GM23338 (cell line): ENCODE results near the gene LRRFIP1. TPM values are rescaled to one million over a fixed set of nuclear protein-coding genes. Genes with fewer than 3 reads are reported as not detected.

Experiments
- ATAC-seq: fragments of 200-7000 bp; cut with Tn5 transposase; 3 replicates; pipeline ENCODE4 v1.9.1; 2020
- DNase-seq: peaks from one replicate; pipeline ENCODE4 v3.0.0-alpha.2; 2015; ENCODE audit warnings: low spot score
- H2AFZ ChIP-seq: fragments of 200-600 bp; sonication (generic); 2 replicates; pipeline ENCODE4 v1.8.0; 2016; ENCODE audit warnings: antibody characterized with exemption, mild to moderate bottlenecking, moderate library complexity
- H3F3A ChIP-seq: fragments of 200-600 bp; sonication (generic); replicated peaks from 2 replicates; pipeline ENCODE4 v1.8.0; 2017; ENCODE audit warnings: antibody characterized with exemption, mixed run types, low read depth
- H3K27ac ChIP-seq: fragments of 200-600 bp; sonication (generic); 2 replicates; pipeline ENCODE4 v1.6.1; 2016; ENCODE audit warnings: low read depth
- H3K27me3 ChIP-seq: fragments of 200-600 bp; sonication (generic); 2 replicates; pipeline ENCODE4 v1.8.0; 2016; ENCODE audit warnings: mild to moderate bottlenecking, mixed run types, moderate library complexity; ENCODE audit not compliant: insufficient read depth
- H3K36me3 ChIP-seq: fragments of 200-600 bp; sonication (generic); 2 replicates; pipeline ENCODE4 v1.8.0; 2016; ENCODE audit warnings: mild to moderate bottlenecking; ENCODE audit not compliant: insufficient read depth
- H3K4me1 ChIP-seq: fragments of 200-600 bp; sonication (generic); 2 replicates; pipeline ENCODE4 v1.8.0; 2016; ENCODE audit warnings: mild to moderate bottlenecking, moderate library complexity; ENCODE audit not compliant: insufficient read depth
- H3K4me2 ChIP-seq: fragments of 200-600 bp; sonication (generic); 2 replicates; pipeline ENCODE4 v1.7.1; 2017; ENCODE audit warnings: mixed run types
- H3K4me3 ChIP-seq: fragments of 200-600 bp; sonication (generic); 2 replicates; pipeline ENCODE4 v1.6.1; 2016; ENCODE audit warnings: mixed run types
- H3K79me2 ChIP-seq: fragments of 200-600 bp; sonication (generic); replicated peaks from 2 replicates; pipeline ENCODE4 v1.8.0; 2017; ENCODE audit warnings: mild to moderate bottlenecking; ENCODE audit not compliant: insufficient read depth
- H3K9me2 ChIP-seq: fragments of 200-600 bp; sonication (generic); 2 replicates; pipeline ENCODE4 v1.8.0; 2017; ENCODE audit not compliant: insufficient read depth
- H4K20me1 ChIP-seq: fragments of 200-600 bp; sonication (generic); replicated peaks from 2 replicates; pipeline ENCODE4 v1.8.0; 2017; ENCODE audit warnings: mild to moderate bottlenecking; ENCODE audit not compliant: insufficient read depth
- H3K27ac Mint-ChIP-seq: 2 replicates; pipeline ENCODE4 v1.8.0; 2020; ENCODE audit warnings: inconsistent platforms, mild to moderate bottlenecking, moderate library complexity, mixed read lengths
- H3K27me3 Mint-ChIP-seq: 3 replicates; pipeline ENCODE4 v1.8.0; 2022; ENCODE audit warnings: low read depth, mild to moderate bottlenecking, moderate library complexity, mixed read lengths, inconsistent platforms; ENCODE audit not compliant: insufficient read depth, poor library complexity
- H3K36me3 Mint-ChIP-seq: 3 replicates; pipeline ENCODE4 v1.8.0; 2021; ENCODE audit warnings: low read depth, mild to moderate bottlenecking, inconsistent platforms, moderate library complexity, mixed read lengths
- H3K4me1 Mint-ChIP-seq: 3 replicates; pipeline ENCODE4 v1.8.0; 2020; ENCODE audit warnings: mild to moderate bottlenecking, inconsistent platforms, mixed read lengths
- H3K4me3 Mint-ChIP-seq: 3 replicates; pipeline ENCODE4 v1.8.0; 2021; ENCODE audit warnings: moderate library complexity, mild to moderate bottlenecking, inconsistent platforms, mixed read lengths
- H3K9me3 Mint-ChIP-seq: 3 replicates; pipeline ENCODE4 v1.8.0; 2020; ENCODE audit warnings: moderate library complexity, mild to moderate bottlenecking, inconsistent platforms, mixed read lengths
- CREB1 ChIP-seq: fragments of 250-450 bp; sonication (Bioruptor Pico); IDR thresholded peaks from 2 replicates; pipeline ENCODE4 v1.5.0; 2020; ENCODE audit warnings: low read depth, mild to moderate bottlenecking, moderate library complexity
- CTCF ChIP-seq, 2 experiments: fragments of 200-600 bp in 1 of 2; sonication (generic) in 1 of 2; conservative IDR thresholded peaks; 2 replicates each; pipeline versions ENCODE4 v1.5.1 to v1.6.1; 2016 to 2017; ENCODE audit warnings: antibody characterized with exemption in 2 of 2, low read depth in 2 of 2, mild to moderate bottlenecking in 2 of 2, moderate library complexity in 1 of 2
- ETS1 ChIP-seq: IDR thresholded peaks from 2 replicates; pipeline ENCODE4 v1.6.1; 2016; ENCODE audit warnings: antibody characterized with exemption
- EZH2 ChIP-seq: fragments of 200-600 bp; sonication (generic); IDR thresholded peaks from one replicate; pipeline ENCODE4 v1.8.0; 2017; ENCODE audit warnings: antibody characterized with exemption, mild to moderate bottlenecking, low read depth; ENCODE audit not compliant: unreplicated experiment
- EZH2phosphoT487 ChIP-seq: fragments of 200-600 bp; sonication (generic); IDR thresholded peaks from one replicate; pipeline ENCODE4 v1.8.1; 2018; ENCODE audit warnings: antibody characterized with exemption; ENCODE audit not compliant: unreplicated experiment
- JUNB ChIP-seq: IDR thresholded peaks from one replicate; pipeline ENCODE4 v1.6.1; 2016; ENCODE audit warnings: antibody characterized with exemption; ENCODE audit not compliant: unreplicated experiment
- NANOG ChIP-seq: IDR thresholded peaks from 2 replicates; pipeline ENCODE4 v1.6.1; 2016; ENCODE audit warnings: antibody characterized with exemption, borderline replicate concordance
- POLR2AphosphoS5 ChIP-seq: IDR thresholded peaks from 2 replicates; pipeline ENCODE4 v1.6.1; 2016; ENCODE audit warnings: antibody characterized with exemption, low read depth
- STAT1 ChIP-seq: IDR thresholded peaks from one replicate; pipeline ENCODE4 v1.6.1; 2016; ENCODE audit warnings: antibody characterized with exemption; ENCODE audit not compliant: unreplicated experiment
- ZNF114 ChIP-seq: fragments of 250-450 bp; sonication (Bioruptor Pico); IDR thresholded peaks from 2 replicates; pipeline ENCODE4 v1.5.0; 2020; ENCODE audit warnings: mild to moderate bottlenecking, moderate library complexity
- ZNF331 ChIP-seq: fragments of 250-450 bp; sonication (Bioruptor Pico); IDR thresholded peaks from 2 replicates; pipeline ENCODE4 v1.5.0; 2020; ENCODE audit warnings: low read depth, mild to moderate bottlenecking, moderate library complexity
- polyA plus RNA-seq: library from polyadenylated mRNA; unstranded; fragments of >200 nt; fragmentation: Nextera tagmentation; extraction: Ambion mirVana; gene quantifications from 2 replicates; pipeline ENCODE4 v1.2.1, GENCODE V29; 2016
- total RNA-seq: library from RNA; depleted of rRNA; stranded (reverse); fragments of >200 nt; shearing (Covaris generic); gene quantifications from 2 replicates; pipeline ENCODE4 v1.2.3, GENCODE V29; 2014
- TF ChIP-seq, protein P1 (sequence below): IDR thresholded peaks from one replicate; pipeline ENCODE4 v1.6.1; 2018; ENCODE audit warnings: antibody characterized with exemption; ENCODE audit not compliant: unreplicated experiment
- TF ChIP-seq, protein P2 (sequence below): fragments of 250-450 bp; sonication (Bioruptor Pico); IDR thresholded peaks from 2 replicates; pipeline ENCODE4 v1.5.0; 2020; ENCODE audit warnings: mild to moderate bottlenecking, moderate library complexity

LRRFIP1 gene
- total and polyA plus RNA-seq, 2 experiments from 2014 or later: 59.6 to 178 TPM

- DNase-seq: peak; percentile 21
- Mint-ChIP-seq H3K27me3 (peaks cover 10% of the 10 kb centered on the region), H3K9me3 (no peaks in the 10 kb centered on the region), H3K36me3 (peaks cover 16% of the 10 kb centered on the region), H3K4me3 (no peak overlapping the region), H3K4me1 (peaks cover 60% of the 10 kb centered on the region), H3K27ac (peak overlapping the region; percentile 52; the same call in 1 of the 2 replicates)
- Histone ChIP-seq H3K4me3 (no peak overlapping the region), H3K9me2 (no peaks in the 10 kb centered on the region), H3K4me2 (no peak overlapping the region), H4K20me1 (peaks cover 32% of the 10 kb centered on the region), H3K27me3 (no peaks in the 10 kb centered on the region), H3K36me3 (no peaks in the 10 kb centered on the region), H2AFZ (no peak overlapping the region), H3K4me1 (peaks cover 27% of the 10 kb centered on the region), H3K27ac (peak overlapping the region; percentile 63; the same call in 1 of the 2 replicates), H3K79me2 (peaks cover 93% of the 10 kb centered on the region), H3F3A (no peaks in the 10 kb centered on the region)
- no peak for ATAC-seq
- no peak for TF ChIP-seq ZNF331
- TF ChIP-seq CREB1 (CRISPR knock-in tag): no peak
- no peak for TF ChIP-seq CTCF (conservative IDR thresholded peaks at IDR 0.05; ENCODE audit: low read depth in 2 of 2)
- TF ChIP-seq, protein P1, sequence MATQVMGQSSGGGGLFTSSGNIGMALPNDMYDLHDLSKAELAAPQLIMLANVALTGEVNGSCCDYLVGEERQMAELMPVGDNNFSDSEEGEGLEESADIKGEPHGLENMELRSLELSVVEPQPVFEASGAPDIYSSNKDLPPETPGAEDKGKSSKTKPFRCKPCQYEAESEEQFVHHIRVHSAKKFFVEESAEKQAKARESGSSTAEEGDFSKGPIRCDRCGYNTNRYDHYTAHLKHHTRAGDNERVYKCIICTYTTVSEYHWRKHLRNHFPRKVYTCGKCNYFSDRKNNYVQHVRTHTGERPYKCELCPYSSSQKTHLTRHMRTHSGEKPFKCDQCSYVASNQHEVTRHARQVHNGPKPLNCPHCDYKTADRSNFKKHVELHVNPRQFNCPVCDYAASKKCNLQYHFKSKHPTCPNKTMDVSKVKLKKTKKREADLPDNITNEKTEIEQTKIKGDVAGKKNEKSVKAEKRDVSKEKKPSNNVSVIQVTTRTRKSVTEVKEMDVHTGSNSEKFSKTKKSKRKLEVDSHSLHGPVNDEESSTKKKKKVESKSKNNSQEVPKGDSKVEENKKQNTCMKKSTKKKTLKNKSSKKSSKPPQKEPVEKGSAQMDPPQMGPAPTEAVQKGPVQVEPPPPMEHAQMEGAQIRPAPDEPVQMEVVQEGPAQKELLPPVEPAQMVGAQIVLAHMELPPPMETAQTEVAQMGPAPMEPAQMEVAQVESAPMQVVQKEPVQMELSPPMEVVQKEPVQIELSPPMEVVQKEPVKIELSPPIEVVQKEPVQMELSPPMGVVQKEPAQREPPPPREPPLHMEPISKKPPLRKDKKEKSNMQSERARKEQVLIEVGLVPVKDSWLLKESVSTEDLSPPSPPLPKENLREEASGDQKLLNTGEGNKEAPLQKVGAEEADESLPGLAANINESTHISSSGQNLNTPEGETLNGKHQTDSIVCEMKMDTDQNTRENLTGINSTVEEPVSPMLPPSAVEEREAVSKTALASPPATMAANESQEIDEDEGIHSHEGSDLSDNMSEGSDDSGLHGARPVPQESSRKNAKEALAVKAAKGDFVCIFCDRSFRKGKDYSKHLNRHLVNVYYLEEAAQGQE: no peak
- TF ChIP-seq POLR2AphosphoS5: no peak
- TF ChIP-seq ZNF114 (CRISPR knock-in tag): no peak
- TF ChIP-seq EZH2phosphoT487: no peak
- TF ChIP-seq, protein P2, sequence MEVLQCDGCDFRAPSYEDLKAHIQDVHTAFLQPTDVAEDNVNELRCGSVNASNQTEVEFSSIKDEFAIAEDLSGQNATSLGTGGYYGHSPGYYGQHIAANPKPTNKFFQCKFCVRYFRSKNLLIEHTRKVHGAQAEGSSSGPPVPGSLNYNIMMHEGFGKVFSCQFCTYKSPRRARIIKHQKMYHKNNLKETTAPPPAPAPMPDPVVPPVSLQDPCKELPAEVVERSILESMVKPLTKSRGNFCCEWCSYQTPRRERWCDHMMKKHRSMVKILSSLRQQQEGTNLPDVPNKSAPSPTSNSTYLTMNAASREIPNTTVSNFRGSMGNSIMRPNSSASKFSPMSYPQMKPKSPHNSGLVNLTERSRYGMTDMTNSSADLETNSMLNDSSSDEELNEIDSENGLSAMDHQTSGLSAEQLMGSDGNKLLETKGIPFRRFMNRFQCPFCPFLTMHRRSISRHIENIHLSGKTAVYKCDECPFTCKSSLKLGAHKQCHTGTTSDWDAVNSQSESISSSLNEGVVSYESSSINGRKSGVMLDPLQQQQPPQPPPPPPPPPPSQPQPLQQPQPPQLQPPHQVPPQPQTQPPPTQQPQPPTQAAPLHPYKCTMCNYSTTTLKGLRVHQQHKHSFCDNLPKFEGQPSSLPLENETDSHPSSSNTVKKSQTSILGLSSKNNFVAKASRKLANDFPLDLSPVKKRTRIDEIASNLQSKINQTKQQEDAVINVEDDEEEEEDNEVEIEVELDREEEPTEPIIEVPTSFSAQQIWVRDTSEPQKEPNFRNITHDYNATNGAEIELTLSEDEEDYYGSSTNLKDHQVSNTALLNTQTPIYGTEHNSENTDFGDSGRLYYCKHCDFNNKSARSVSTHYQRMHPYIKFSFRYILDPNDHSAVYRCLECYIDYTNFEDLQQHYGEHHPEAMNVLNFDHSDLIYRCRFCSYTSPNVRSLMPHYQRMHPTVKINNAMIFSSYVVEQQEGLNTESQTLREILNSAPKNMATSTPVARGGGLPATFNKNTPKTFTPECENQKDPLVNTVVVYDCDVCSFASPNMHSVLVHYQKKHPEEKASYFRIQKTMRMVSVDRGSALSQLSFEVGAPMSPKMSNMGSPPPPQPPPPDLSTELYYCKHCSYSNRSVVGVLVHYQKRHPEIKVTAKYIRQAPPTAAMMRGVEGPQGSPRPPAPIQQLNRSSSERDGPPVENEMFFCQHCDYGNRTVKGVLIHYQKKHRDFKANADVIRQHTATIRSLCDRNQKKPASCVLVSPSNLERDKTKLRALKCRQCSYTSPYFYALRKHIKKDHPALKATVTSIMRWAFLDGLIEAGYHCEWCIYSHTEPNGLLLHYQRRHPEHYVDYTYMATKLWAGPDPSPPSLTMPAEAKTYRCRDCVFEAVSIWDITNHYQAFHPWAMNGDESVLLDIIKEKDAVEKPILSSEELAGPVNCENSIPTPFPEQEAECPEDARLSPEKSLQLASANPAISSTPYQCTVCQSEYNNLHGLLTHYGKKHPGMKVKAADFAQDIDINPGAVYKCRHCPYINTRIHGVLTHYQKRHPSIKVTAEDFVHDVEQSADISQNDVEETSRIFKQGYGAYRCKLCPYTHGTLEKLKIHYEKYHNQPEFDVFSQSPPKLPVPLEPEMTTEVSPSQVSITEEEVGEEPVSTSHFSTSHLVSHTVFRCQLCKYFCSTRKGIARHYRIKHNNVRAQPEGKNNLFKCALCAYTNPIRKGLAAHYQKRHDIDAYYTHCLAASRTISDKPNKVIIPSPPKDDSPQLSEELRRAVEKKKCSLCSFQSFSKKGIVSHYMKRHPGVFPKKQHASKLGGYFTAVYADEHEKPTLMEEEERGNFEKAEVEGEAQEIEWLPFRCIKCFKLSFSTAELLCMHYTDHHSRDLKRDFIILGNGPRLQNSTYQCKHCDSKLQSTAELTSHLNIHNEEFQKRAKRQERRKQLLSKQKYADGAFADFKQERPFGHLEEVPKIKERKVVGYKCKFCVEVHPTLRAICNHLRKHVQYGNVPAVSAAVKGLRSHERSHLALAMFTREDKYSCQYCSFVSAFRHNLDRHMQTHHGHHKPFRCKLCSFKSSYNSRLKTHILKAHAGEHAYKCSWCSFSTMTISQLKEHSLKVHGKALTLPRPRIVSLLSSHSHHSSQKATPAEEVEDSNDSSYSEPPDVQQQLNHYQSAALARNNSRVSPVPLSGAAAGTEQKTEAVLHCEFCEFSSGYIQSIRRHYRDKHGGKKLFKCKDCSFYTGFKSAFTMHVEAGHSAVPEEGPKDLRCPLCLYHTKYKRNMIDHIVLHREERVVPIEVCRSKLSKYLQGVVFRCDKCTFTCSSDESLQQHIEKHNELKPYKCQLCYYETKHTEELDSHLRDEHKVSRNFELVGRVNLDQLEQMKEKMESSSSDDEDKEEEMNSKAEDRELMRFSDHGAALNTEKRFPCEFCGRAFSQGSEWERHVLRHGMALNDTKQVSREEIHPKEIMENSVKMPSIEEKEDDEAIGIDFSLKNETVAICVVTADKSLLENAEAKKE: no peak
- TF ChIP-seq ETS1: no peak
- no peak for TF ChIP-seq EZH2
- TF ChIP-seq JUNB: no peak
- TF ChIP-seq STAT1: no peak
- no peak for TF ChIP-seq NANOG
Measured at GRCh38 chr2:237708491-237708890, 81.1 kb downstream of the LRRFIP1 start.
